Stimulated activated CD8-positive, alpha-beta memory T cell treated with anti-CD3 and anti-CD28 coated beads, Interleukin-15, amount 100 ng/mL, for 1 hour (primary cell): ENCODE results near the gene ABCF1.

Experiments
- DNase-seq: peaks from one replicate; pipeline ENCODE4 v3.0.0-alpha.2; 2020; ENCODE audit warnings: low read depth

The ABCF1 gene

DNA sequence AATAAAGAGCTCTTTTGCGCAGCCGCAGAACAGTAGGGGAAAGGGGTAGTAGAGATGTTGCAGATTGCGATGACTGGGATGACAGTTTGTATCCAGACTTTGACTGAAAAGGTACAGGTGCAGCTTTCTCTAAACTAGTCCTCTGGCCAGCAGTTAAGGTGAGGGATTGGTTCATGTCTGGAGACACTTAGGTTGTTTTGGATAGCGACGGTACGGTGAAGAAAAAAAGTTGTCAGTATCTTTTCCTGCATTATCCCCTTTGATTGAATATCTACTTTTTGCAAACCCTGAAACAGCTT lies 13.6 kb upstream of the ABCF1 start:
- DNase-seq: no peak

DNA sequence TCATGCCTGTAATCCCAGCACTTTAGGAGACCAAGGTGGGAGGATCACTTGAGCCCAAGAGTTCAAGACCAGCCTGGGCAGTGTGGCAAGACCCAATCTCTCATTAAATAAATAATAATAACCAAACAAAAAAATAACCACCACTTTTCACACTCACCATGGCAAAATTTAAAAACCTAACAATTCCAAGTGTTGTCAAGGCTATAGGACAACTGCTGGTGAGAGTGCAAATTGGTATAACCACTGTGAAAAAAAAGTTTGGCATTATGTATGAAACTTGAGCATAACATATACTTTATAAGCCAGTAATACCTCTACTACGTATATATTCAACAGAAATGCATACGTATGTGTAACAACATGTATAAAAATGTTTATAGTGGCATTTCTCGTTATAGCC lies 10.3 kb upstream of the ABCF1 start:
- DNase-seq: no peak

DNA sequence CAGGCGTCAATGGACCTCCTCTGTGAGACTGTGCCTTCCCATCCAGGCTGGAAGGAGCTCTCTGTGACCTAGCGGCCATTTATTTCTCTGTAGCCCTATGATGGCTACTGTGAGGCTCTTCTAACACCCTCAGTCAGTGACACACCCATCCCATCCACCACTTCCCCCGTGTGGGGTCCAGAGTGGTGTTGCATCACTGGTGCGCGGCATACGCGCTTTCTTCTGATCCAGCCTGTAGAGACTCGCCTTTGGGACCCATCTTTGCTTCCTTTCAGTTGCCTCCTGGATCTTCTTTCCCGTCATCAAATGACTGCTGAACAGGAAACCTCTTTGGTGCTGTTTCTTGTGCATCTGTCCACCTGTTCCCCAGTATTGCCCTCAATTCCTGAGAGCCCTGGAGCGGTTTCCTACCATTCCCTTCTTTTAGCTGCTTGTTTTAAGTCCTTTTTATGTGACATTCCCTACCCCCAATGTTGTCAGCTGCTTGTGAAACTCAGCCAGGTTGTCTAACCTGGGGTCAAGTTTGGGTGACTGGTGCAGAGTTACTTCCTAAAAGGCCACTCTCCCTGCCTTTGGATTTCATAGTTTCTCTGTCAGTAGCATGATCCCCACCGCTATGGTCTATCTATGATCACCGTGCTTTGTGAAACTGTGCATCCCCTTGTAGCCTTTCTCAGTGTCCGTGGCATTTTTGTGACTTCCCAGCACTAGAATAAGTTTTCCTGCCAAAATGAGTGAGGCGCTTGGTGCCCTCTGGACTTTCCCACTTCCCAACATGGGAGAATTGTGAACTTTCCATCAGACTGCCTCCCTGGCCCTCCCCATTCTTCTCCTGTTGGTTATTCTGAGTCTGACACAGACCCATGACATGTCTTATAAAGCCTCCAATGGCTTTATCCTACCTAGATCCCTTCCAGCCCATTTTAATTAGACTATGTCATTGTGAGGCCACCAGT lies 8.5 kb upstream of the ABCF1 start:
- DNase-seq: no peak

DNA sequence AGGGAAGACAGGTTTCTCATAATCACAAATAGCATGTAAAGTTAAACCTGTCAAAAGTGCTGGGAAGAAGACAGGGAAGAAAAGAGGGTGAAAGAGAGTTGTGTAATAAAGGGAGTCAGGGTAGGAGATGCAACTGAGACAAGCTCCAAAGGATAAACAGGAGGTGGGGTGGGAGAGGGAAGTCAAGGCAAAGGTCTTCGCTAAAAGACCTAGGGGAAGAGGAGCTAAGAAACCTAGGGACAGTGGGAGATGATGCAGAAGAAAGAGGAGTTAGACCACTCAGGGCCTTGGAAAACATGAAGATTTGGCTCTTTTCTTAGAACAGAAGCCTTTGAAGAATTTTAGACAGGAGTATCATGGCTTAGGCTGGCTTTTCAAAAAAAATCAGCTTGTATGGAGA lies 7.1 kb upstream of the ABCF1 start:
- no peak for DNase-seq

DNA sequence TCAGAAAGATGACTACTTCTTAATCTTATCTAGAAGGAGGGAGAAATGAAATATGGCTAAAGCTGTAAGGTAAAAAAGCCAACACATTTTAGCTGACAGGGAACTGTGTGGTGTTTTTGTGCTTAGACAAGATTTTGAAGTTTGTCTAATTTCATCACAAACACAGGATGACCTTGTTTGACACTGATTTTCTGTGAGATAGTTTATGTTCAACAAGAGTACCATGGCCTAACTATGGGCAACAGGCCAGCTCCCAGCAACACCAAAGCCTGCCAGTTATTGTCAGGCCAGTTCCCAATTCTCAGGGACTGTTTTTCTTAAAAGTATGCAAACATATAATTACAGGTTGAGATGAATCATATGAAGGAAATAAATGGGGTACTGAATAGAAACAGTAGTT lies 5.5 kb upstream of the ABCF1 start:
- no peak for DNase-seq

DNA sequence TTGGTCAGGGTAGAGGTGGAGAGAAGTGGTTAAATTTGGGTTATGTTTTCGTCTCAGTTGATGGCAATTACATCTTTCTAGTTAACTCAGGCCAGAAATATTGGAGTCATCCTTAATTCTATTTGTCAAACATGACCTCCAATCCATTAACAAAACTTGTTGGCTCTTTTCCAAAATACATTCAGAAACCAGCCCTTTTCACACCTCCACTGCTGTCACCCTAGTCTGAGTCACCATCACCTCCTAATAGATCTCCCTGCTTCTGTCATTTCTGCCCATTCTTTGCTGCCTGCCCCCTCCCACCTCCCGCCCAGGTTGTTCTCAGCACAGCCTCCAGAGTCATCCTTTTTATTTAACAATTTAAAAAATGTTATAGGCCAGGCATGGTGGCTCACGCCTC lies 3.0 kb upstream of the ABCF1 start:
- no peak for DNase-seq

DNA sequence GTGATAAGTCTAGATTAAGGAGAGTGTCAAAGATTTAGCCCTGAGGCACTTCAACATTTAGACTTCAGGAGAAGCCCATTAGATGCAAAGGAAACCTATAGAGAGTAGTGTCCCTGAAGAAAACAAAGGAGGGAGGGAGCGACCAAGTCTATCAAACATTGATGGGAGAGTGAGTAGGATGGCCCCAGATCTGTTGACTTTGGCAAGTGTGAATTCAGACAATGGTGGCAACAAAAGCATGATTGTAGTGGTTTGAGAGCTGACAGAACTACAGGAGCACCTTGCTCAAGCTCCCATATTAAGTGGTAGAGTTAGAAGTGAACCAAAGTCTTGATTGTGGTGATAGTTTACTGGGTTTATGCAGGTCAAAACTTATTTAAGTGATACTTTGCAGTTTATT lies 979 bp upstream of the ABCF1 start:
- no peak for DNase-seq

DNA sequence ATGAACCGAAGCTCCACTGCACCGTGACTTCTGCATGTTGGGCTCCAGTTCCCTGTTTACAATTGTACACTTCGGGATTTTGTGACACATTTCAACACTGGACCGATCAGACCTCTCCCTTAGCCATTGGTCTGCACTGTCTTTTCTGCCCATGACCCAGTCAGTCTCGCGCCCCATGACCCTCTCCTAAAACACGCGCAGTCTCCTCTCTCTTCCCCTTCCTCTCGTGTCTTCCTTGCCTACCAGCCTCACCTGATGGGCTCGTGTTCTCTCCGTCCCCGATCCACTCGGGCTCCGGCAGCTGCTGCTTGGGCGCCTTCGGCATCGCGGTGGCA lies 535 bp upstream of the ABCF1 start:
- DNase-seq: no peak

DNA sequence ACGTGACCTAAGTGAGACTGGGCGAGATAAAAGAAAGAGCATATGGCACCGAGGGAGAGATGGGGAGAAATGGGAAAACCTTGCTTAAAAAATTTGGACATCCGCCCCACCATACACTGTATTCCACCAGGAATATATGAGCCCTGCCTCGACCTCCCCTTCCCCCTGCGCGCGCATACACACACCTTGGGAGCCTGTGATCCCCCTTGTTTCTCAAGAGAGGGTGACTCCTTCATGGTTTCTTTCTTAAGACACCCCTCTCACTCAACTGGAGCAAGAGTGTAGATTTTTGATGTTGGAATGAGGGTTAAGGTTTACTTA lies 480 bp downstream of the ABCF1 start:
- no peak for DNase-seq

DNA sequence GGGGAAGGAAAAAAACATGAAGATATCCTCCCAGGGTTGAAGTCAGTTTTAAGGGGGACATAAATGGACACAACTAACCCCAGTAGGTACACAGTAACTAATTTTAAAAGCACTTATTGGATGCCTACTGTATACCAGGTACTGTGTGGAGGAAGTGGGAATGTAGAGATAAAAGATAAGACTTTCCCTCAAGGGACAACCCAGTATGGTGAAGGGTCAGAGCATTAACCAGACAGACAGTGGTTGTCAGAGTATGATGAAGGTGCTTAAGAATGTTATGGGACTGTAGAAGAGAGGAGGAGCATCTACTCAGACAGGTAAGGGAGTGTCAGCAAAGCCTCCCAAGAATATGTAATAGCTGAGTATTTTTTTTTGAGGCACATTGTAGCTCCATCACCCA lies 906 bp downstream of the ABCF1 start:
- no peak for DNase-seq

DNA sequence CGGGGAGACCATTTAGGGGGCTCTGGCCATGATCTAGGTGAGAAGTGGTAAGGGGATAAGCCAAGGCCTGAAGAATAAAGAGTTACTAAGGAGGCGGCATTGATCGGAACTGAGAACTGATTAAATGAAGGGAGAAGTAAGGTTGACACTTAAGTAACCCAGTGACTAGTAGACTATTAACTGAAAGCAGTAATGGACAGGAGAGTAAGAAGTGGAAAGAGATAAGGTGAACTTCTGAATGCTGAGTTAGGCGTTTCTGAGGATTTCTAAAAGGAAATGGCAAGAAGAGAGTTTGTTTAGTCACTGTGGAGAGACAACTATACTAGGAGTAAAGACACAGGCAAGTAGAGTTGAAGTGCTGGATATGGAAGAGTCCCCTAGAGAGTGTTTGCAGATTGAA lies 1.9 kb downstream of the ABCF1 start:
- no peak for DNase-seq

DNA sequence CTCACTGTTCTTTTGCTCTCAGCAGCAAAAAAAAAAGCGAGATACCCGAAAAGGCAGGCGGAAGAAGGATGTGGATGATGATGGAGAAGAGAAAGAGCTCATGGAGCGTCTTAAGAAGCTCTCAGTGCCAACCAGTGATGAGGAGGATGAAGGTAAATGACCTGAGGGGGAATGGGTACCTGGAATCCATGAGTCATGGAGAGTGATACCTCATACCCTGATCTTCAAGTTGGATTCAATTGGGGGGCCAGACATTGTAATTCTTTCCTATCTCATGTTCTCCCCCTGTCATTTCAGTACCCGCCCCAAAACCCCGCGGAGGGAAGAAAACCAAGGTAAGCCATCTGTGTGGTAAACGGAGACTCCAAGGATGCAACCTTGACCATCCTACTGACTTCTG lies 6.8 kb downstream of the ABCF1 start:
- no peak for DNase-seq

DNA sequence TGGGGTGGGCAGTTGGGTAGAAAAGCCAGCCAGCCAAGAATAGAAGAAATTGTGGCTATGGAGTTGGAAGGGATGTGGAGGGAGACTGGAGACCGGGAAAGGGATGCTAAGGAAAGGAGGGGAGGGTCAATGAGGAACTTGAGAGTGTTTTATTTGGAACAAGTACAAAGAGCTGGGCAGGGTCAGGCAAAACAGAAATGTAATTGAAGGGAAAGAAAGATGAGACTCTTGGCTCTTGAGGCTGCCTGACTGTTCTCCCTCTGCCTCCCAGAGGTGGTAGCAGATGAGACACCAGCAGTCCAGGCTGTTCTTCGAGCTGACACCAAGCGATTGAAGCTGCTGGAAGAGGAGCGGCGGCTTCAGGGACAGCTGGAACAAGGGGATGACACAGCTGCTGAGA lies 12.7 kb downstream of the ABCF1 start:
- DNase-seq: no peak

DNA sequence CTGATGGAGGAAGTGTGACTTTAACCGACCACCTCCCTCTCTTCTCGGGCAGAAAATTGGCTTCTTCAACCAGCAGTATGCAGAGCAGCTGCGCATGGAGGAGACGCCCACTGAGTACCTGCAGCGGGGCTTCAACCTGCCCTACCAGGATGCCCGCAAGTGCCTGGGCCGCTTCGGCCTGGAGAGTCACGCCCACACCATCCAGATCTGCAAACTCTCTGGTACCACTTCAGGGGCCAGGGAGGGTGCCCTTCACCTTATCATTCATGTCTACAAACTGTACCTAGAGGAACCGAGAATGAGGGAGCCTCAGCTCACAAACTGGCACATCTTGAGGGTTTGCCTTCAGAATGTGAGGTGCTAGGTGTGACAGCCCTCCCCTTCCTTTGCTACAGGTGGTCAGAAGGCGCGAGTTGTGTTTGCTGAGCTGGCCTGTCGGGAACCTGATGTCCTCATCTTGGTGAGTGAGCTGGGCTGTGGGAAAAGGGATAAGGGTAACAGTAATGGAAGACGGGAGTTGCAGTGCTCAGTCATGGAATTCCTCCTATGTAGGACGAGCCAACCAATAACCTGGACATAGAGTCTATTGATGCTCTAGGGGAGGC lies 18.6 kb downstream of the ABCF1 start:
- no peak for DNase-seq

DNA sequence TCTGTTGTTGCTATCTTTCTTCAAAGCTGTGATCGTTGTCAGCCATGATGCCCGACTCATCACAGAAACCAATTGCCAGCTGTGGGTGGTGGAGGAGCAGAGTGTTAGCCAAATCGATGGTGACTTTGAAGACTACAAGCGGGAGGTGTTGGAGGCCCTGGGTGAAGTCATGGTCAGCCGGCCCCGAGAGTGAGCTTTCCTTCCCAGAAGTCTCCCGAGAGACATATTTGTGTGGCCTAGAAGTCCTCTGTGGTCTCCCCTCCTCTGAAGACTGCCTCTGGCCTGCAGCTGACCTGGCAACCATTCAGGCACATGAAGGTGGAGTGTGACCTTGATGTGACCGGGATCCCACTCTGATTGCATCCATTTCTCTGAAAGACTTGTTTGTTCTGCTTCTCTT lies 19.3 kb downstream of the ABCF1 start:
- no peak for DNase-seq

DNA sequence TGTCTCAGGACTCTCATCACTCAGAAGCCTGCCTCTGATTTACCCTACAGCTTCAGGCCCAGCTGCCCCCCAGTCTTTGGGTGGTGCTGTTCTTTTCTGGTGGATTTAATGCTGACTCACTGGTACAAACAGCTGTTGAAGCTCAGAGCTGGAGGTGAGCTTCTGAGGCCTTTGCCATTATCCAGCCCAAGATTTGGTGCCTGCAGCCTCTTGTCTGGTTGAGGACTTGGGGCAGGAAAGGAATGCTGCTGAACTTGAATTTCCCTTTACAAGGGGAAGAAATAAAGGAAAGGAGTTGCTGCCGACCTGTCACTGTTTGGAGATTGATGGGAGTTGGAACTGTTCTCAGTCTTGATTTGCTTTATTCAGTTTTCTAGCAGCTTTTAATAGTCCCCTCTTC lies 19.8 kb downstream of the ABCF1 start:
- no peak for DNase-seq

DNA sequence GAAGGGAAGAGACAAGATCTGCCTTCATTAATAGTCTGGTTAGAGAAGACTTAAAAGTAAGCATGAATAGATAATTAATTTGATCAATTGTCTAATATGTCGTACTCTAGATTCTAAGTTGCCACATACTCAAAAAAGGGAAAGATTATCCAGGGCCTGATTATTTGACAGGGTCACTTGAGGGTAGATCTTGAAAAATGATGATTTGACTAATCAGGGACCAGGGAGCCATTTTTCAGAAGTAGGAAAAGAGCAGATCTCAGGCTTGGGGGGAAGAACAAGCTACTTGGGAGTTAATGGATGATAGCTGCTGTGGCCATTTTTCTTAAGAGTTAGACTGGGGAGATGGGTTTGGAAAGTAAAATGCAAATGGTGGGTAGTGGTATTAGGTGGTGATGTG lies 21.0 kb downstream of the ABCF1 start:
- no peak for DNase-seq

DNA sequence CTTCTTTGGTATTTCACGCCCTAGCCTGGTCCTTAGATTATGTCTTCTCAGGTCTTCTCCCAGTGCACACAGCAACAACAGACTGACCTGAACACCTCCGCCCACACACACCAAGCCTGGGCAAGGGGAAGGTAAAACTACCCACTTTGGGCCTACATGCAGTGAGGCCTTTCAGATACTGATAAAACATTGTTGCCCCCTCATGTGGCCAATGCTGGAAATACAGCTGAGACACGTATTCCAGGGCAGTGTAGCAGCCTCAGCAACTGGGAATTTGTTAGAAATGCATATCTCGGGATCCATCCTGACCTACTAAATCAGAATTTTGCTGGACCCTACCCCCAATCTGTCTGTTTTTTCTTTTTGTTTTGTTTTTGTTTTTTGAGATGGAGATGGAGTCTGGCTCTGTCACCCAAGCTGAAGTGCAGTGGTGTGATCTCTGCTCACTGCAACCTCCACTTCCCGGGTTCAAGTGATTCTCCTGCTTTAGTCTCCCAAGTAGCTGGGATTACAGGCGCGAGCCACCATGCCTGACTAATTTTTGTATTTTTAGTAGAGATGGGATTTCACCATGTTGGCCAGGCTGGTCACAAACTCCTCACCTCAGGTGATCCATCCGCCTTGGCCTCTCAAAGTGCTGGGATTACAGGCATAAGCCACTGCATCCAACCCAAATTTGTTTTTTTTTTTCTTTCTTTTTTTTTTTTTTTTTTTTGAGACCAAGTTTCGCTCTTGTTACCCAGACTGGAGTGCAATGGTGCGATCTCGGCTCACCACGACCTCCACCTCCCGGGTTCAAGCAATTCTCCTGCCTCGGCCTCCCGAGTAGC lies 26.3 kb downstream of the ABCF1 start:
- DNase-seq: peak; percentile 81

DNA sequence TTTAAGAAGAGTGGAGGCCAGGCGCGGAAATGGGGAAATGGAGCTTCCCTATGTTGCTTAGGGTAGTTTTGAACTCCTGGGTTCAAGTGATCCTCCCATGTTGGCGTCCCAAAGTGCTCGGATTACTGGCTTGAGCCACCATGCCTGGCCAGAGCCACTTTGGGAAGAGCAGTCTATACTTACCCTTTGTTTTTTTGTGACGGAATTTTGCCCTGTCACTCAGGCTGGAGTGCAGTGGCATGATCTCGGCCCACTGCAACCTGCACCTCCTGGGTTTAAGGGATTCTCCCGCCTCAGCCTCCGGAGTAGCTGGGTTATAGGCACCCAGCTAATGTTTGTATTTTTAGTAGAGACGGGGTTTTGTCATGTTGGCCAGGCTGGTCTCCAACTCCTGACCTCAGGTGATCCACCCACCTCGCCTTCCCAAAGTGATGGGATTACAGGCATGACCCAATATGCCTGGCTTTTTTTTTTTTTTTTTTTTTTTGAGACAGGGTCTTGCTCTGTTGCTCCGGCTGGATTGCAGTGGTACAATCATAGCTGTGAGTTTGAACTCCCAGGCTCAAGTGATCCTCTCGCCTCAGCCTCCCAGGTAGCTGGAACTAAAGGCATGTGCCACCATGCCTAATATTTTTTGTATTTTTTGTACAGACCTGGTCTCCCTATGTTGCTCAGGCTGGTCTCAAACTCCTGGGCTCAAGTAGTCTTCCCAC lies 27.8 kb downstream of the ABCF1 start:
- DNase-seq: no peak

DNA sequence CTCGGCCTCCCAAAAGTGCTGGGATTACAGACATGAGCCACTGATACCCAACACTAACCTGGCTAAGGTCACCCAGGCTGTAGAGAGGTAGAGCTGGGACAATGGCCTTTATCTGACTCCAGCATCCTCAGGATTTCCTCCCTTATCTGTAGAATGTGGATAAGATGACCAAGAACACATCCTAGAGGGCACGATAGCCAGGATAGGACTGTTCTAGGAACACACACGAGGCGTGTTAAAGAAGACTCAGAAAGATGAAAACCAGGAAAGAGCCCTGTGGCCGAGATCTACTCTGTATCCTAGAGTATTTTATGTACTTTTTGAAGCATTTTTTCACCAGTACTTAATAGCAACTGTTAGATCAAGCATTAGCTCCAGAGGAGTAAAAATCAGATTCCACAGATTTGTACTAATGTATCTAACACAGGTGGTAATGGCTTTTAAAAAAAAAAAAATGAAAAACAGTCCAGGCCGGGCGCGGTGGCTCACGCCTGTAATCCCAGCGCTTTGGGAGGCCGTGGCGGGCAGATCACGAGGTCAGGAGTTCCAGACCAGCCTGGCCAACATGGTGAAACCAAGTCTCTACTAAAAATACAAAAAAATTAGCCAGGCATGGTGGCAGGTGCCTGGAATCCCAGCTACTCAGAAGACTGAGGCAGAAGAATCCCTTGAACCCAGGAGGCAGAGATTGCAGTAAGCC lies 28.5 kb downstream of the ABCF1 start:
- no peak for DNase-seq

DNA sequence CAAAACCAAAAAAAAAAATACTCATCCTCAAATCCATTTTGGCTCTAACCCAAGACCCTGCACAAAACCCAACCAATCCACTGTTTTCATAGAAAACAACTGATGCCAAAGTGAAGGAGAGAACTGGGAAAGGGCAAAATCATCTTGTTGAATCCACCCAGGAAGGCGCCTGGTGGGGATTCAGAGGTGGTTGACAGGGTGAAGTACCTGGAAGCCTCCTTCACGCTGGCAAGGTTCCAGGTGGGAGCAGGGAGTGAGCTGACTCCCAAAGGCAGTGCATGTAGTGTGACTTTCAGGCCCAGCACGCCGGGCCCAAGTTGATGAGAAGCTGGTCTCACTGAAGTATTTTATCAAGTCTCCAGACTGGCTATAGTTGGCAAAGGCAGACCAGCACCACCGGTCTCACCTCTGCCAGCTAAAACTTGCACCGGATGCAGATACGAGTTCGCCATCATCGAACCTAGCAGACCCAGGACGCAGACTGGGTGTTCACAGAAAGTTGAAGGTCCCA lies 29.3 kb downstream of the ABCF1 start:
- DNase-seq: no peak

DNA sequence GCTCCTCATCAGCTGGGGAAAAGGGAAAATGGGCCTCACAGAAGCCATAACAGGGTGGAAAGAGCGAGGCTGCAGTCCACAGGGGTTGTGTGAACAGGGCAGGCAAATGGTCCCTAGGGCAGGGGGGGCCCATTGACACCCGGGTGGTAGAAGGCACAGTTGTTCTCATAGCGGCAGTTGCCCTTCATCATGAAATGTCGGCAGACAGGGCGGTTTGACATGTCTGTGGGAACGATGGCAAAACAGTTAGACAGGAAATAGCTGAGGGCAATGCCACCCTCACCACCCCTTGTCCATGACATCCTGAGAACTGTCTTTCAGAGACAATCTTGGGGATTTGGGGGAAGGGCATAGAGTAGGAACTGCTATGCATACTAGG lies 30.2 kb downstream of the ABCF1 start:
- DNase-seq: no peak
